ENCODE results near the gene FRA10AC1. TPM values are rescaled to one million over a fixed set of nuclear protein-coding genes. Genes with fewer than 3 reads are reported as not detected.

The FRA10AC1 gene
- 10 to 100 TPM; 27.9 to 40.7 TPM for total RNA-seq

- no peaks in the 10 kb centered on the region for H3K27me3 Mint-ChIP-seq (ENCODE audit: low read depth)
- peaks cover 42% of the 10 kb centered on the region for H3K4me1 Mint-ChIP-seq (ENCODE audit: low read depth)
- no peak within 1 kb of the TSS for H3K27ac Mint-ChIP-seq
- ATAC-seq (replicated peaks in 1 of 2): peak; percentile 94
- H3K36me3 Mint-ChIP-seq (ENCODE audit: insufficient read depth in 2 of 2): peaks cover 3 to 6% of the 10 kb centered on the region in 2 donors
- H3K4me3 Mint-ChIP-seq: no peak within 1 kb of the TSS
- DNase-seq: peak; percentile 90 to 94
- no peaks in the 10 kb centered on the region for H3K9me3 Mint-ChIP-seq
Measured at GRCh38 chr10:93702210-93703001, at the start of gene FRA10AC1. FRA10AC1 (minus strand) TSS chr10:93702592; CDS start chr10:93700106, 2,486 bp downstream.

- H3K4me1 Mint-ChIP-seq (ENCODE audit: low read depth): peaks cover 5% of the 10 kb centered on the region
- no peak overlapping the region for H3K27ac Mint-ChIP-seq
- H3K9me3 Mint-ChIP-seq: no peaks in the 10 kb centered on the region
- no peaks in the 10 kb centered on the region for H3K36me3 Mint-ChIP-seq (ENCODE audit: insufficient read depth in 2 of 2)
- ATAC-seq (replicated peaks in 1 of 2): no peak
- DNase-seq: peak in 1 of 2 donors; percentile 3
- peaks cover 17% of the 10 kb centered on the region for H3K27me3 Mint-ChIP-seq (ENCODE audit: low read depth)
- H3K4me3 Mint-ChIP-seq: peak overlapping the region in 1 of 2 donors; percentile 40
Measured at GRCh38 chr10:93751832-93752231, 49.4 kb upstream of the FRA10AC1 start.

GRCh38 chr10:93751124-93751523 lies 48.7 kb upstream of the FRA10AC1 start:
- no peak overlapping the region for H3K27ac Mint-ChIP-seq
- H3K36me3 Mint-ChIP-seq (ENCODE audit: insufficient read depth in 2 of 2): no peaks in the 10 kb centered on the region
- ATAC-seq (replicated peaks in 1 of 2) (no peak), DNase-seq (no peak)
- H3K9me3 Mint-ChIP-seq: no peaks in the 10 kb centered on the region
- H3K4me3 Mint-ChIP-seq: no peak overlapping the region
- H3K4me1 Mint-ChIP-seq (ENCODE audit: low read depth): peaks cover 5% of the 10 kb centered on the region
- H3K27me3 Mint-ChIP-seq (ENCODE audit: low read depth): peaks cover 10% of the 10 kb centered on the region

- Mint-ChIP-seq H3K27ac (no peak overlapping the region), H3K36me3 (ENCODE audit: insufficient read depth in 2 of 2) (no peaks in the 10 kb centered on the region), H3K27me3 (ENCODE audit: low read depth) (peaks cover 10% of the 10 kb centered on the region), H3K4me3 (no peak overlapping the region), H3K4me1 (ENCODE audit: low read depth) (peaks cover 5% of the 10 kb centered on the region), H3K9me3 (no peaks in the 10 kb centered on the region)
- ATAC-seq (replicated peaks in 1 of 2) (no peak), DNase-seq (no peak)
Measured at GRCh38 chr10:93749218-93749799, 46.9 kb upstream of the FRA10AC1 start.

GRCh38 chr10:93746844-93747284 lies 44.5 kb upstream of the FRA10AC1 start:
- ATAC-seq (replicated peaks in 1 of 2): no peak

GRCh38 chr10:93745408-93746065 lies 43.1 kb upstream of the FRA10AC1 start:
- ATAC-seq (replicated peaks in 1 of 2) (no peak), DNase-seq (peak in 1 of 2 donors; percentile 5)
- no peaks in the 10 kb centered on the region for H3K9me3 Mint-ChIP-seq

More at GRCh38 chr10:93746844-93747284, 44.5 kb upstream of the FRA10AC1 start:
- no peak overlapping the region for H3K4me3 Mint-ChIP-seq
- no peaks in the 10 kb centered on the region for H3K36me3 Mint-ChIP-seq (ENCODE audit: insufficient read depth in 2 of 2)
- no peaks in the 10 kb centered on the region for H3K9me3 Mint-ChIP-seq
- DNase-seq: peak in 1 of 2 donors; percentile 1
- H3K27ac Mint-ChIP-seq: no peak overlapping the region
- peaks cover 8% of the 10 kb centered on the region for H3K27me3 Mint-ChIP-seq (ENCODE audit: low read depth)
- H3K4me1 Mint-ChIP-seq (ENCODE audit: low read depth): peaks cover 4% of the 10 kb centered on the region

GRCh38 chr10:93742633-93743349 lies 40.4 kb upstream of the FRA10AC1 start:
- H3K27ac Mint-ChIP-seq: no peak overlapping the region
- peaks cover 18% of the 10 kb centered on the region for H3K27me3 Mint-ChIP-seq (ENCODE audit: low read depth)
- H3K36me3 Mint-ChIP-seq (ENCODE audit: insufficient read depth in 2 of 2): no peaks in the 10 kb centered on the region
- no peak overlapping the region for H3K4me3 Mint-ChIP-seq
- no peaks in the 10 kb centered on the region for H3K4me1 Mint-ChIP-seq (ENCODE audit: low read depth)
- DNase-seq (no peak), ATAC-seq (replicated peaks in 1 of 2) (no peak)
- H3K9me3 Mint-ChIP-seq: peaks cover 0 to 2% of the 10 kb centered on the region in 2 donors

More at GRCh38 chr10:93745408-93746065, 43.1 kb upstream of the FRA10AC1 start:
- H3K27me3 Mint-ChIP-seq (ENCODE audit: low read depth): peaks cover 7% of the 10 kb centered on the region
- no peak overlapping the region for H3K27ac Mint-ChIP-seq
- H3K4me3 Mint-ChIP-seq: no peak overlapping the region
- no peaks in the 10 kb centered on the region for H3K36me3 Mint-ChIP-seq (ENCODE audit: insufficient read depth in 2 of 2)
- H3K4me1 Mint-ChIP-seq (ENCODE audit: low read depth): no peaks in the 10 kb centered on the region

- no peaks in the 10 kb centered on the region for H3K36me3 Mint-ChIP-seq (ENCODE audit: insufficient read depth in 2 of 2)
- DNase-seq: no peak
- no peak overlapping the region for H3K27ac Mint-ChIP-seq
- no peak overlapping the region for H3K4me3 Mint-ChIP-seq
- ATAC-seq (replicated peaks in 1 of 2): no peak
- H3K4me1 Mint-ChIP-seq (ENCODE audit: low read depth): no peaks in the 10 kb centered on the region
- peaks cover 29% of the 10 kb centered on the region for H3K27me3 Mint-ChIP-seq (ENCODE audit: low read depth)
- peaks cover 0 to 2% of the 10 kb centered on the region in 2 donors for H3K9me3 Mint-ChIP-seq
Measured at GRCh38 chr10:93741367-93741766, 39.0 kb upstream of the FRA10AC1 start.

GRCh38 chr10:93726024-93726423 lies 23.6 kb upstream of the FRA10AC1 start:
- Mint-ChIP-seq H3K27ac (no peak overlapping the region), H3K9me3 (no peaks in the 10 kb centered on the region), H3K4me3 (no peak overlapping the region)

GRCh38 chr10:93723153-93723552 lies 20.8 kb upstream of the FRA10AC1 start:
- H3K36me3 Mint-ChIP-seq (ENCODE audit: insufficient read depth in 2 of 2): no peaks in the 10 kb centered on the region
- H3K4me3 Mint-ChIP-seq: no peak overlapping the region
- H3K27me3 Mint-ChIP-seq (ENCODE audit: low read depth): peaks cover 61% of the 10 kb centered on the region
- H3K27ac Mint-ChIP-seq: no peak overlapping the region
- no peak for ATAC-seq (replicated peaks in 1 of 2)
- no peak for DNase-seq
- H3K9me3 Mint-ChIP-seq: no peaks in the 10 kb centered on the region
- H3K4me1 Mint-ChIP-seq (ENCODE audit: low read depth): no peaks in the 10 kb centered on the region

More at GRCh38 chr10:93726024-93726423, 23.6 kb upstream of the FRA10AC1 start:
- Mint-ChIP-seq H3K36me3 (ENCODE audit: insufficient read depth in 2 of 2) (no peaks in the 10 kb centered on the region), H3K4me1 (ENCODE audit: low read depth) (no peaks in the 10 kb centered on the region), H3K27me3 (ENCODE audit: low read depth) (peaks cover 58% of the 10 kb centered on the region)
- ATAC-seq (replicated peaks in 1 of 2) (no peak), DNase-seq (no peak)

GRCh38 chr10:93722550-93722949 lies 20.2 kb upstream of the FRA10AC1 start:
- DNase-seq: no peak
- Mint-ChIP-seq H3K4me3 (no peak overlapping the region), H3K4me1 (ENCODE audit: low read depth) (no peaks in the 10 kb centered on the region), H3K27me3 (ENCODE audit: low read depth) (peaks cover 61% of the 10 kb centered on the region), H3K27ac (no peak overlapping the region), H3K9me3 (no peaks in the 10 kb centered on the region), H3K36me3 (ENCODE audit: insufficient read depth in 2 of 2) (no peaks in the 10 kb centered on the region)
- ATAC-seq (replicated peaks in 1 of 2): no peak

GRCh38 chr10:93719901-93720300 lies 17.5 kb upstream of the FRA10AC1 start:
- no peaks in the 10 kb centered on the region for H3K36me3 Mint-ChIP-seq (ENCODE audit: insufficient read depth in 2 of 2)

More at GRCh38 chr10:93719901-93720300, 17.5 kb upstream of the FRA10AC1 start:
- ATAC-seq (replicated peaks in 1 of 2) (no peak), DNase-seq (no peak)
- Mint-ChIP-seq H3K27me3 (ENCODE audit: low read depth) (peaks cover 60% of the 10 kb centered on the region), H3K4me3 (no peak overlapping the region), H3K9me3 (no peaks in the 10 kb centered on the region), H3K4me1 (ENCODE audit: low read depth) (no peaks in the 10 kb centered on the region), H3K27ac (no peak overlapping the region)

Measured in activated T-cell treated with anti-CD3 and anti-CD28 coated beads, Interleukin-2, amount 50 U/mL, for 72 hours (primary cell).